ENCODE results near the gene DNAJC27.

DNA sequence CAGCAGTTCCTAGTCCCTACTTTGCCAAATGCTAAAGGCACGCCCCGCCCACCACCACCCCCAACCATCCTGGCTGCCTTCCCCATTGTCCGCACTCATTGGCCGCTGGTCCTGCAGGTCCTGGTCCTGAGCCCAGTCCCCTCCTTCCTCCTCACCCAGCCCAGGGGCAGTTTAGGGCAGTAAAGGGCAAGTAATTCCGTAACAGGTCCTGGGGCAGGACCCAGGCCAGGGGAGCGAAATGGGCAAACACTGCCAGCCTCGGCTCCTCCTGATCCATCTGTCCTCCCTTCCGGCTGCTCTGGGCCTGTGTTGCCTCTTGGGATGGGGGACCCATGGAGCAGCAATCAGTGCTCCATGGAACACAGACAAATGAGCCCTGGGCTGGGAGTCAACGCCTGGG lies 57.8 kb downstream of the DNAJC27 start:
- TF ChIP-seq, protein P1, sequence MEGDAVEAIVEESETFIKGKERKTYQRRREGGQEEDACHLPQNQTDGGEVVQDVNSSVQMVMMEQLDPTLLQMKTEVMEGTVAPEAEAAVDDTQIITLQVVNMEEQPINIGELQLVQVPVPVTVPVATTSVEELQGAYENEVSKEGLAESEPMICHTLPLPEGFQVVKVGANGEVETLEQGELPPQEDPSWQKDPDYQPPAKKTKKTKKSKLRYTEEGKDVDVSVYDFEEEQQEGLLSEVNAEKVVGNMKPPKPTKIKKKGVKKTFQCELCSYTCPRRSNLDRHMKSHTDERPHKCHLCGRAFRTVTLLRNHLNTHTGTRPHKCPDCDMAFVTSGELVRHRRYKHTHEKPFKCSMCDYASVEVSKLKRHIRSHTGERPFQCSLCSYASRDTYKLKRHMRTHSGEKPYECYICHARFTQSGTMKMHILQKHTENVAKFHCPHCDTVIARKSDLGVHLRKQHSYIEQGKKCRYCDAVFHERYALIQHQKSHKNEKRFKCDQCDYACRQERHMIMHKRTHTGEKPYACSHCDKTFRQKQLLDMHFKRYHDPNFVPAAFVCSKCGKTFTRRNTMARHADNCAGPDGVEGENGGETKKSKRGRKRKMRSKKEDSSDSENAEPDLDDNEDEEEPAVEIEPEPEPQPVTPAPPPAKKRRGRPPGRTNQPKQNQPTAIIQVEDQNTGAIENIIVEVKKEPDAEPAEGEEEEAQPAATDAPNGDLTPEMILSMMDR (IDR thresholded peaks at IDR 0.05): no peak
- TF ChIP-seq MXD4 (CRISPR knock-in tag; IDR thresholded peaks at IDR 0.05; ENCODE audit: borderline replicate concordance): no peak
- TF ChIP-seq, protein P2, sequence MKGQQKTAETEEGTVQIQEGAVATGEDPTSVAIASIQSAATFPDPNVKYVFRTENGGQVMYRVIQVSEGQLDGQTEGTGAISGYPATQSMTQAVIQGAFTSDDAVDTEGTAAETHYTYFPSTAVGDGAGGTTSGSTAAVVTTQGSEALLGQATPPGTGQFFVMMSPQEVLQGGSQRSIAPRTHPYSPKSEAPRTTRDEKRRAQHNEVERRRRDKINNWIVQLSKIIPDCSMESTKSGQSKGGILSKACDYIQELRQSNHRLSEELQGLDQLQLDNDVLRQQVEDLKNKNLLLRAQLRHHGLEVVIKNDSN (CRISPR knock-in tag; IDR thresholded peaks at IDR 0.05): no peak
- TF ChIP-seq, protein P3, sequence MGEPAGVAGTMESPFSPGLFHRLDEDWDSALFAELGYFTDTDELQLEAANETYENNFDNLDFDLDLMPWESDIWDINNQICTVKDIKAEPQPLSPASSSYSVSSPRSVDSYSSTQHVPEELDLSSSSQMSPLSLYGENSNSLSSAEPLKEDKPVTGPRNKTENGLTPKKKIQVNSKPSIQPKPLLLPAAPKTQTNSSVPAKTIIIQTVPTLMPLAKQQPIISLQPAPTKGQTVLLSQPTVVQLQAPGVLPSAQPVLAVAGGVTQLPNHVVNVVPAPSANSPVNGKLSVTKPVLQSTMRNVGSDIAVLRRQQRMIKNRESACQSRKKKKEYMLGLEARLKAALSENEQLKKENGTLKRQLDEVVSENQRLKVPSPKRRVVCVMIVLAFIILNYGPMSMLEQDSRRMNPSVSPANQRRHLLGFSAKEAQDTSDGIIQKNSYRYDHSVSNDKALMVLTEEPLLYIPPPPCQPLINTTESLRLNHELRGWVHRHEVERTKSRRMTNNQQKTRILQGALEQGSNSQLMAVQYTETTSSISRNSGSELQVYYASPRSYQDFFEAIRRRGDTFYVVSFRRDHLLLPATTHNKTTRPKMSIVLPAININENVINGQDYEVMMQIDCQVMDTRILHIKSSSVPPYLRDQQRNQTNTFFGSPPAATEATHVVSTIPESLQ (CRISPR knock-in tag; IDR thresholded peaks at IDR 0.05): no peak
- no peak for TF ChIP-seq CREB1 (CRISPR knock-in tag; IDR thresholded peaks at IDR 0.05)
- no peak for TF ChIP-seq ZBTB21 (CRISPR knock-in tag; IDR thresholded peaks at IDR 0.05; ENCODE audit: borderline replicate concordance)
- no peak for TF ChIP-seq FOXJ3 (CRISPR knock-in tag; IDR thresholded peaks at IDR 0.05; ENCODE audit: borderline replicate concordance)
- TF ChIP-seq, protein P4, sequence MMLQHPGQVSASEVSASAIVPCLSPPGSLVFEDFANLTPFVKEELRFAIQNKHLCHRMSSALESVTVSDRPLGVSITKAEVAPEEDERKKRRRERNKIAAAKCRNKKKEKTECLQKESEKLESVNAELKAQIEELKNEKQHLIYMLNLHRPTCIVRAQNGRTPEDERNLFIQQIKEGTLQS (CRISPR knock-in tag; conservative IDR thresholded peaks at IDR 0.05): no peak
- no peak for TF ChIP-seq SMAD3 (CRISPR knock-in tag; IDR thresholded peaks at IDR 0.05; ENCODE audit: borderline replicate concordance)
- no peak for TF ChIP-seq ZNF121 (CRISPR knock-in tag; IDR thresholded peaks at IDR 0.05)
- TF ChIP-seq NR2C2 (CRISPR knock-in tag; IDR thresholded peaks at IDR 0.05): no peak
- TF ChIP-seq NFYB (CRISPR knock-in tag; conservative IDR thresholded peaks at IDR 0.05; ENCODE audit: low read depth): no peak
- no peak for TF ChIP-seq NFE2L1 (CRISPR knock-in tag; IDR thresholded peaks at IDR 0.05)

All from WTC11 (cell line).